ENCODE measurements around the gene DHX30. TPM values are rescaled to one million over a fixed set of nuclear protein-coding genes. Genes with fewer than 3 reads are reported as not detected.

The DHX30 gene
- total and polyA plus RNA-seq, 7 donors, result 13.2 to 57.6 (median 43.8) TPM

GRCh38 chr3:47778746-47779145 is 24.2 kb upstream of the DHX30 start:
- 85 to 94% methylated on average over 3 of the region's 3 CpGs for WGBS, 2 donors
- Histone ChIP-seq H3K27ac (no peak overlapping the region), H3K4me1 (peaks cover 0 to 43% (median 29%) of the 10 kb centered on the region in 4 donors), H3K9me3 (no peaks in the 10 kb centered on the region), H3K27me3 (no peaks in the 10 kb centered on the region), H3K4me3 (no peak overlapping the region), H3K36me3 (no peaks in the 10 kb centered on the region)
- intact Hi-C loops (cut with DNase I), result no loop called here
- TF ChIP-seq EP300 (IDR thresholded peaks at IDR 0.05), result no peak
- TF ChIP-seq CTCF (IDR thresholded peaks at IDR 0.05), result no peak
- TF ChIP-seq POLR2A (IDR thresholded peaks at IDR 0.05), result no peak
- TF ChIP-seq POLR2AphosphoS5 (IDR thresholded peaks at IDR 0.05), result no peak
- DNase-seq, result peak; percentile 24

DNA sequence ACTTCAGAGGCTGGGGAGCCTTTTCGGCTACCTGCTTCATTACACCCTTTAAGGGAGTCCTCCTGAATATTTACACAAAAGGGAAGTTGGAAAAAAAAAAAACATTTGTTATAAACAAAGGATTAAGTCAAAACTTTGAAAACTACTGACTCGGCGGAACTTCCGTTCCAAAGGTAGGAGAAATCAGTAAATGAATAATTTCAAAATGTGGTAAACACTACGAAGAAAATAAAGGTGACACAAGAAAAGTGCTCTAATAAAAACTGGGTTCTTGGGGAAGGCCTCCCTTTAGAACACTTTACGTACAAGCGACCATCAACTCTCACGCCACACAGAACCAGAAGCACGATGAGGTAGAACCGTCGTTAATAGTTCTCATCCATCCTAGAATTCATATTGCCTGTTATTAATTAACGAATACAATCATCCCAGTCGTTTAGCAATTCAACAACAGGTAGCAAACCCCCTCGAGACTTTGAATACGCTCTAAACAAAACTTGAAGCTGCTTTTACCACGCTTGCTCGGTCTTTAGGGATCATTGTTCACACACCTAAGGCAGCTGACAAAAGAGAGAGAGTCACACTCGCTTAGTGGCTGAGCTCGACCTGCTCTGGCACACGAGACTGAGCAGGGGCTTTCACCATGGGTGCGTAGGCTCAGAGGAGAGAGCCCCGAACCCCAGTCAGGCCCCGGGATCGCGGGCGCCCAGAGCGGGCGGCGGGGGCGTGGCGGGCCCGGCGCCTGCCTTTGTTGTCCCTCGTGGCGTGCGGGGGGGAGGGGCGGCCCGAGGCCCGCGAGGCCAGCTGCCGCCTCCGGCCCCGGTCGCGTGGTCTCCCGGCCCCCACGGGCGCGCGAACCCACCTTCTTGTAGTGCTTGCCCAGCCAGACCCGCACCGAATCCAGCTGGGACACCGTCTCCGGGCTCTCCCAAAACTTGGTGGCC is 21.9 kb upstream of the DHX30 start:
- peaks cover 0 to 41% (median 29%) of the 10 kb centered on the region in 4 donors for H3K4me1 ChIP-seq
- H3K27me3 ChIP-seq, result no peaks in the 10 kb centered on the region
- intact Hi-C loops (cut with DNase I), result no loop called here
- DNase-seq, result peak; percentile 77
- H3K36me3 ChIP-seq, result no peaks in the 10 kb centered on the region
- WGBS, 2 donors, result 0 to 1% methylated on average over 54 of the region's 54 CpGs
- no peaks in the 10 kb centered on the region for H3K9me3 ChIP-seq
- TF ChIP-seq POLR2AphosphoS5 (IDR thresholded peaks at IDR 0.05) (peak in 1 of 4 donors; percentile 12), CTCF (IDR thresholded peaks at IDR 0.05) (no peak)
- peak overlapping the region; percentile 81 to 99 (median 94) for H3K4me3 ChIP-seq
- H3K27ac ChIP-seq, result peak overlapping the region; percentile 94 to 99 (median 96)

GRCh38 chr3:47781685-47782445 is 21.1 kb upstream of the DHX30 start, which contains the start of gene SMARCC1:
Gene SMARCC1 (minus strand): TSS chr3:47781893. CDS start chr3:47781797, 96 bp downstream.
- DNase-seq, result peak; percentile 98
- H3K27me3 ChIP-seq, result no peaks in the 10 kb centered on the region
- H3K36me3 ChIP-seq, result no peaks in the 10 kb centered on the region
- 1% methylated on average over 79 of the region's 79 CpGs for WGBS, 2 donors
- H3K9me3 ChIP-seq, result no peaks in the 10 kb centered on the region
- H3K4me1 ChIP-seq, result peaks cover 0 to 41% (median 29%) of the 10 kb centered on the region in 4 donors
- intact Hi-C loops (cut with DNase I), result no loop called here
- peak within 1 kb of the TSS; percentile 81 to 99 (median 94) for H3K4me3 ChIP-seq
- peak within 1 kb of the TSS; percentile 94 to 99 (median 96) for H3K27ac ChIP-seq
- TF ChIP-seq POLR2A (IDR thresholded peaks at IDR 0.05) (peak; percentile 92 to 94), EP300 (IDR thresholded peaks at IDR 0.05) (peak in 1 of 4 donors; percentile 69), POLR2AphosphoS5 (IDR thresholded peaks at IDR 0.05) (peak; percentile 97 to 99 (median 98)), CTCF (IDR thresholded peaks at IDR 0.05) (peak in 1 of 4 experiments; percentile 29)

GRCh38 chr3:47782446-47783308 is 20.3 kb upstream of the DHX30 start:
- intact Hi-C loops (cut with DNase I), result no loop called here
- H3K4me1 ChIP-seq, result peaks cover 0 to 41% (median 29%) of the 10 kb centered on the region in 4 donors
- H3K9me3 ChIP-seq, result no peaks in the 10 kb centered on the region
- H3K4me3 ChIP-seq, result peak overlapping the region; percentile 81 to 99 (median 94)
- H3K27ac ChIP-seq, result peak overlapping the region; percentile 94 to 99 (median 96)
- no peak for TF ChIP-seq CTCF (IDR thresholded peaks at IDR 0.05)
- WGBS, 2 donors, result 33 to 51% methylated on average over 23 of the region's 23 CpGs
- no peaks in the 10 kb centered on the region for H3K27me3 ChIP-seq
- no peaks in the 10 kb centered on the region for H3K36me3 ChIP-seq
- DNase-seq, result peak; percentile 46
